GM19193 (cell line): ENCODE results near the gene BTNL9.

Experiments
- POLR2A ChIP-seq: IDR thresholded peaks from 4 replicates; pipeline ENCODE4 v1.6.1; 2011; ENCODE audit not compliant: insufficient read depth, insufficient read length; ENCODE audit errors: extremely low read depth

The BTNL9 gene

DNA sequence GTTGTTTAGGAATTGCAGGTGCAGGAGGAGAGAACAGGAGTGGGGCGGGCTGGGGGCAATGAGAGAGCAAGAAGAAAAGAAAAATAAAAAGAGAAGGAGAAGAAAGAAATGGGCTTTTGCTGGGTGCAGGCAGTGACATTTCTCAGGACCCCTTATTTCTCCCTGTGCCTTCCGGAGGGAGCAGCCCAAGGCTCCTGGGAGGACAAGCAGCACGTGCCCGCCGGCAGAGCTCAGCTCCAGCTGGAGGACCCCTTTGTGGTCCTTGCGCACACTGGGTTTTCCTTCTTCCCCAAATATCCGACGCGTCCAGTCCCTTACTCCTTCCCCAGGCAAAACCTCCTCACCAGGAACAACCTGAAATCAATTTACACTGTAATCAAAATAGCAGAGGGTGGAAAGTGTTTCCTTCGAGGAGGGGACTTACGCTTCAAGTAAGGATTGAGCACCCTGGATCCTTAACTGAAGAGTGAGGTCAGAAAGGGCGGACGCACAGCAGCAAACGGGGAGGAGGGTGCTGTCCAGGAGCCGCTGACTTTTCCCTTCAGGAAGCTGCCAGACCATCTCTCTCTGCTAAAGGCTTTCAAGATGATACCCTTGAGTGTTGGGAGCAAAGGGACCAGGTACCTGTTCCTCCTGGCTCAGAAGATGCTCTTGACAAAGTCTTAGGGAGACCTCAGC, 2.1 kb downstream of the BTNL9 start:
- TF ChIP-seq POLR2A = no peak

DNA sequence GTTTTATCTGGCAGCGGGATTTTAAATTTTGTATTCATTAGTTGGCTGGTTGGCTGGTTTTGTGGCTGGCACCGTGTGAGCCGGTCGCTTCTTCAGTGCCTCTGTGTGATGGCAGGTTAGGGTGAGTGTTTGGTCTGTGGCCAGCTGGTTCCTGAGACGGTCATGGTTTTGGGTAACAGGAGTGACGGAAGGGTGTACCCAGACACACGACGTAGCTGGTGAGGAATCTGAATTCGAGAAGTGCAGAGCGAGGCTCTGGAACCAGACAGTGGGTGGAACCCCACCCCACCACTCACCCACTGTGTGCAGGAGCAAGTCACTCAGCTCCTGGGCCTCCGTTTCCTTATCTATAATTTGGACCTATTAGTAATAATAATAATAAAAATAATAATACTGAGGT, 2.7 kb downstream of the BTNL9 start:
- no peak for TF ChIP-seq POLR2A

DNA sequence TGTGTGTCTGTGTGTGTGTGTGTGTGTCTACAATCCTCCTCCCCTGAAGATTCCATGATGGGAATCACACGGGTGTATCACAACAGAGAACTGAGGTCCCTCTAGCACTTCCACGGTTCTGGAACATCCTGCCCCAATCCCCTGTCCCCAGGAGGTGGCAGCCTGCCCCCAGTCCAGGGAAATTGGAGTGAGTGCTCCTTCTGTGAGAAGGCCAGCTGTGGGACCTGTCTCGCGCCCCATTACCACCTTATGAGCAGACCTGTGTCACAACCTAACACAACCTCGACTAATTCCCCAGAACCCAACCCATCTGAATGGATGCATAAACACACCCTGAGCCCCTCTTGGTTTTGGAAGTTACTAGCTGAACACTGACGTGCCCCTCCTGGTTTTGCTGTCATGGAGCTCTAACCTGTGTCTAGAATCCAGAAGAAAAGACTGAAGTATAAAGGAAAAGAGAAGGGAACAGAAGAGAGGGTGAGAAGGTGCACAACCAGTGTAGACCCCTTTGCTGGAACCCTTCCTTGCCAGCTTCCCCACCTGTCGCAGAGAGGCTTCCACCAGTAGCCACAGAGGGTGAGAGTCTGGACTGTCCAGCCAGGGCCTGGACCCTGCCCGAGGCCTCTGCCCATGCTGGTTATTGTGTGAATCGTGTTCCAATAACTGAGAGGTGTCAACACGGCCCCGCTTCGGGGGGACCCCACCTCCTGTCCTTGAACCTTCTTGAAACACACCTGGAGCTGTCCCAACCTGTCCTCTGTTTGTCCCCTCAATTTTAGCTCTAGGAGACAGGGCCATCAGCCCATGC, 3.4 kb downstream of the BTNL9 start:
- TF ChIP-seq POLR2A = no peak

DNA sequence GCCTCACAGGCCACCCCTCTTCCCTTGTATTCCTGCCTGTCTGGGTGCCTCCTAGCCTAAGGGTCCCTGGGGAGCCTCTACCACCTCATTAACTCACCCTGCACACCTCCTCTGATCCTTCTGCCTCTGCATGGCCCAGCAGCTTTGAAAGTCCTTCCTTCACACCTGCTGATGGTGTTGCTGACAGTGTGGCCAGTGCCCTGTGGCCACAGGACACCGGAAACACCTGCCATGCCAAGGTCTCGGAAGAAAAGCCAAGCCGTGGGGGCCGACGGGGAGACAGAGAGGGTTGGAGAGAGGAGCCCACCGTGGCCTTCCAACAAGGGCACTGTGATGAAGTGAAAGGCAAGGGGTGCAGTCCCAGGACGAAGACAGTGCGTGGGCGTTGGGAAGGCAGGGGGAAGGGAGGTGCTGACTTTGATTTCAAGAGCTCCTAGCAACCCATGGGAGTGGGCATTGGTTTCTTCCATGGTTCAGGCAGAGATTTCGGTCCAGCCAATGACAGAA, 4.1 kb downstream of the BTNL9 start:
- TF ChIP-seq POLR2A = no peak

DNA sequence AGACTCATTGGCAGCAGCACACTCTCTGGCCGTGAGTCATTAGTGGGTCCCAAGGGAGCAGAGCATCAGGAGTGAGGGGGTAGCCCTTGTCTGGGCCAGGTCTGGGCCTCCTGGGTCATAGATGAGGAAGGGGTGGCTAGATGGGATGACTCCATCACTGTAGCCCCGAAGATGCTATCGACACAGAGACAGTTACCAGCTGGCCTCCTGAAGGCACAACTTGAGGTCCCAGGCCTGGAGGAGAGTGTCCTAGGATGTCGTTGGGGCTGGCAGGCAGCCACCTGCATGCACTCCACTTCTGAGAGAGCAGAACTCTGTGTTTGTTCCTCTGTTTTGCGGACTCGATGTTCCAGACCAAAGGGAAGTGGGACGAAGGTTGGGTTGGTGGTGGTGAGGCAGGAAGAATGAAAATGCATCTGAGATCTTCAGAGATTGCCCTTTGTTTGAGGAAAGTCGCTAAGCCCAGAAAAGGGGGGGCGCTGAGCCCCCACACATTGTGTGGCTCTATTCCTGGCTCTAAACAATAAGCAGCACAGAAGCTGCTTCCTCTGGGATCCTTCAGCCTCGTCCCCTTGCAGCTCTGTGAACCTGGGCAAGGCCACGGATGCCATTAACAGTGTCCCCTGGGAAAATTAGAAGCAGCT, 4.7 kb downstream of the BTNL9 start:
- TF ChIP-seq POLR2A = no peak

DNA sequence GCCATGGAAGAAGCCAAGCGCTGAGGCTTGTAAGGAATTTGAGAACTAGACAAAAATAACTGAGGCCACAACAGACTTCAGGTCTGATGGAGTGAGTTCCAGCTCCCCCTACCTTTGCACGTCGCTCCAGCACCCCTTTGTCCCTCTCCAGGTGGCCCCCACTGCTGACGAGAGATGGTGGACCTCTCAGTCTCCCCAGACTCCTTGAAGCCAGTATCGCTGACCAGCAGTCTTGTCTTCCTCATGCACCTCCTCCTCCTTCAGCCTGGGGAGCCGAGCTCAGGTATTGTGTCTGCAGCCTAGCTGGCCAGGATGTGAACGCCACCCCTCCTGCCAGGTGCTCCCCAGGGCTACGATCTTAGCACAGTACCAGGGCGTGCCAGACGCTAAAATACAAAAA, 5.2 kb downstream of the BTNL9 start:
- no peak for TF ChIP-seq POLR2A

DNA sequence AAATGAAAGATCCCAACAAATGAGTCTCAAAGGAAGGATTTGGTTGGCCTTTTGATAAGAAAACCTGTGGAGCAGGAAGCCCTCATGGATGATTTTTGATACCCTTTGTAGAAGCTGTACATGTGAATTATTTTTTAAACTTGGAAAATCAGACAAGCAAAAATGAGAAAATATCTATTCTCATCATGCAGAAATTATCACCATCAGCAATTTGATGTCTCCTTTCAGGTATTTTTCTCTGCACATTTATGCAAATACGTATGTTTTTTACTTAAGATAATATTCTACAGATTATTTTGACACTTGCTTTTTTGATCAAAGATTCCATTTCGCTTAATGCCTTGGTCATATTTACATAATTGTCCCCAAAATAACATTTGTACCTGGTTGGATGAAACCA, 7.2 kb downstream of the BTNL9 start:
- no peak for TF ChIP-seq POLR2A

DNA sequence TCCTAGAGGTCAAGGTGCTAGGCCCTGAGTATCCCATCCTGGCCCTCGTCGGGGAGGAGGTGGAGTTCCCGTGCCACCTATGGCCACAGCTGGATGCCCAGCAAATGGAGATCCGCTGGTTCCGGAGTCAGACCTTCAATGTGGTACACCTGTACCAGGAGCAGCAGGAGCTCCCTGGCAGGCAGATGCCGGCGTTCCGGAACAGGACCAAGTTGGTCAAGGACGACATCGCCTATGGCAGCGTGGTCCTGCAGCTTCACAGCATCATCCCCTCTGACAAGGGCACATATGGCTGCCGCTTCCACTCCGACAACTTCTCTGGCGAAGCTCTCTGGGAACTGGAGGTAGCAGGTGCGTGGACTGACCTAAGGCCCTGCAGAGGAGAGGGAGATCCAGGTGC, 7.9 kb downstream of the BTNL9 start:
- TF ChIP-seq POLR2A = no peak

DNA sequence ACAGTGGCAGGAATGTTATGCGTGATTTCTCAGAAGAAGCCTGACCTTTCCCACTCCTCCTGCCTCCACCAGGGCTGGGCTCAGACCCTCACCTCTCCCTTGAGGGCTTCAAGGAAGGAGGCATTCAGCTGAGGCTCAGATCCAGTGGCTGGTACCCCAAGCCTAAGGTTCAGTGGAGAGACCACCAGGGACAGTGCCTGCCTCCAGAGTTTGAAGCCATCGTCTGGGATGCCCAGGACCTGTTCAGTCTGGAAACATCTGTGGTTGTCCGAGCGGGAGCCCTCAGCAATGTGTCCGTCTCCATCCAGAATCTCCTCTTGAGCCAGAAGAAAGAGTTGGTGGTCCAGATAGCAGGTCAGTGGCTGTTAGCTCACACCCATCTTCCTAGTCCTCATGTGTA, 9.9 kb downstream of the BTNL9 start:
- TF ChIP-seq POLR2A = no peak

DNA sequence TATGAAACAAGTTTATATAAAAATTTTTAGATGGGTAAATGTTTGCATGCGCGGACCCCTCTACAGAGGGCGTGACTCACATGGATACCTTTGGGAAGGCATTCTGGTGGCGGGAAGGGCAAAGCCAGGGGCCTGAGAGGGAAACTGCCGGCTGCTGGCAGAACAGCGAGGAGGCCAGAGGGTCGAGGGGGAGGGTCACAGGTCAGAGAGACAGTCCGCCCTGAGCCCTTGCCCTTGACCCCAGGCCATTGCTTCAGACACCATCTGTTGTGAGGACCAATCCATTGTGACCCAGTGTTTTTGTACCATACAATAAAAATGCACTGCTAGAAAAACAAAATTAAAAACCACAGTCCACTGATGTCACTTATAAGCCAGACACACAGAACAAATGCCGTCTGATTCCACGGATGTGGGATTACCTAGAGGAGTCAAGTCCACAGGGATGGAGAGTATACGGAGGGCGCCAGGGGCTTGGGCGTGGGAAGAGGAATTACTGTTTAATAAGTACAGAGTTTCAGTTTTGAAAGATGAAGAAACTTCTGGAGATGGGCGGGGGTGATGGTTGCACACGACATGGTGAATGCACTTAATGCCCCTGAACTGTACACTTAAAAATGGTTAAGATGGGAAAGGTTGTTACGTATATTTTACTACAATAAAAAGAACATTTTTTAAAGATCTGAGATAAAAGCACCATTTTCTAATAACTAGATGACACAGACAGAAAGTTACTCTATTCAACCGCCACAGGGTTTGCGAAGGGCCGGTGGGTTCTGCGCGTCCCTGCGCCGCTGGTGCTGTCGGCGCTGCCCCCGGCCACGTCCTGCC, 12.0 kb downstream of the BTNL9 start:
- no peak for TF ChIP-seq POLR2A

DNA sequence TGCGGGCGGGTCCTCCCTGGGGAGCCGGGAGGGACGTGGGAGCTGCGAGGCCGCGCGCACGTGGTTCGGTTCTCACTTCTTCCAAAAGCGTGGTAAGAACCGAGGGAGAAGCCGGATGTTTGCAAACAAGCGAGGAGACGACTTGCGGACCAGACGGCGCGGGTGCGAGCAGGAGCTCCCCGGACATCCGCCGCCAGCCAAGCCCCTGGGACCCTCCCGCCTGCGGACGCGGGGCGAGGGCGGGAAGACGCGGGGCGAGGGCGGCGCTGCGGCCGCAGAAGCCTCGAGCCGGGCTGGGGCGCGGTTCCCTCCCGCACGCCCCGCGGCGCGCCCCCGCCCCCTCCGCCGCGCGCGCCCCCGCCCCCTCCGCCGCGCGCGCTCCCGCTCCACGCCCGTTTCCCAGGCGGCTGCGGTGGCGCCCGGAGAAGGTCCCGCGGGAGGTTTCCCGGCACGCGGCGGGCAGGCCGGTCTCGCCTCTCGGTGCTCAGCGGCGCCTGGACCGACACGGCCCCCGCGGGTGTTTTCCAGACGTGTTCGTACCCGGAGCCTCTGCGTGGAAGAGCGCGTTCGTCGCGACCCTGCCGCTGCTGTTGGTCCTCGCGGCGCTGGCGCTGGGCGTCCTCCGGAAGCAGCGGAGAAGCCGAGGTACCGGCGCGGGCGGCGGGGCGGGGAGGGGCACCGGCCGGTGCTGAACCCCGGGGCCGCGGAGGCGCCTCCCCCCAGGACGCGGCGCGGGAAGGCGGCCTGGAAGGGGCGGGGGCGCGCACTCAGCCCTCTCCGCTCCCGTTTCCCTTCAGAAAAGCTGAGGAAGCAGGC, 12.8 kb downstream of the BTNL9 start:
- TF ChIP-seq POLR2A = no peak

DNA sequence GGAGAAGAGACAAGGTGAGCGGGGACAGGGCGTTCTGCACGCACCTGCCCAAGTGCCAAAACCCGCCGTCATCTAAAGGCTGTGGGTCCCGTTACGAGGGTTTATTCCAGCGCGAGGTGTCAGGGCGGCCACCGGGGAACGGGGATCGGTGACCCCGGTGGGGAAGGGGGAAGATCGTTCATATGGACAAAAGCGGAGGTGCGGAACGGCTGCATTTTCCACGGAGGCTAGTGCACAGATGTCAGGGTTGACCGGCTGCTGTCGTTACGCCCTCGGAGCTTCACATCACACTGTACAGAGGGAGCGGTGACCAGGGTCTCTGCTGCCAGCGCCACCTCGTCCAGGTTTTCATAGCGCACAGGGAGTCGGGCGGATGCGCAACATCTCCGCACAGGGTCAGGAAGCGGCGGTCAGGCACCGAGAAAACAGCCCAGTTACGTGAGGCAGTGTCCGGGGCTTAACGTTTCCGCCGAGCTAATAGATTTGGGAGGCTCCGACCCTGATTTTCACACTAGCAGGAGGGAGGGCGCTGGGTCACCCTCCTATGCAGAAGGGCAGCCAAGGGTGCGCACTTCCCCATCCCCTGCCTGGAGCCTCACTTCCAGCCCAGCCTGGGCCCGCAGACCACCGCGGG, 13.5 kb downstream of the BTNL9 start:
- no peak for TF ChIP-seq POLR2A

DNA sequence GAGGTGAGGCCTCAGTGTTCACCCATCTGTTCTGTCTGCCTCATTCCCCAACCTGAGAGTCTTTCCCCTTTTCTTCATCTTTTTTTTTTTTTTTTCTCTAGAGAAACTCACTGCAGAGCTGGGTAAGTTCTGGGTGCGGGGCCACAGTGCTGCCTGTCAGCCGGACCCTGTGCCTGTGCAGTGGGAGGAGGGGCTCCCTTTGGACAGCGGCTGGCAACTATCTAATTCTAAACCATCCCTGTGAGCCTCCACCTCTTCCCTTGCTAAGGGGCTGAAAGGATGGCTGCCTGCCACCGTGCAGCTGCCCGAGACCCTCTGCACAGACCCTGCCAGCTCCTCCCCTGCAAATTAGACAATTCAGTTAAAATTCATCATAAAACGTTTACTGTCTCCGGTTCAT, 14.1 kb downstream of the BTNL9 start:
- no peak for TF ChIP-seq POLR2A
